Measurements from ENCODE around the gene CFAP157.

Gene CFAP157

GRCh38 chr9:127763918-127764384, 57.2 kb downstream of the CFAP157 start:
- no peak overlapping the region for H3K4me3 ChIP-seq (ENCODE audit: low read length)
- peak; percentile 15; the same call in 1 of the 2 replicates for TF ChIP-seq CTCF (conservative IDR thresholded peaks at IDR 0.05; ENCODE audit: low read length)
- DNase-seq (ENCODE audit: low read depth), result no peak

- no peak for TF ChIP-seq CTCF (conservative IDR thresholded peaks at IDR 0.05; ENCODE audit: low read length)
- no peak for DNase-seq (ENCODE audit: low read depth)
- H3K4me3 ChIP-seq (ENCODE audit: low read length), result no peak overlapping the region
These were observed 58.6 kb downstream of the CFAP157 start for GRCh38 chr9:127765418-127765817.

All from AG10803 (cell line).